Measurements from ENCODE around the gene THSD7B. TPM values are rescaled to one million over a fixed set of nuclear protein-coding genes. Genes with fewer than 3 reads are reported as not detected.
A peak's percentile ranks its signal among the peaks of the same experiment; 100 is the strongest.

Gene THSD7B
- total and polyA plus RNA-seq, 2 experiments from 2014 or later, result 0.86 to 3.8 TPM

- DNase-seq (ENCODE audit: low spot score), result peak; percentile 43
- no peaks in the 10 kb centered on the region for H3F3A ChIP-seq (replicated peaks; ENCODE audit: low read depth)
- H3K27me3 Mint-ChIP-seq (ENCODE audit: insufficient read depth, low read depth, poor library complexity), result no peaks in the 10 kb centered on the region
These were observed 257.9 kb downstream of the THSD7B start for GRCh38 chr2:137023205-137023604.

More at GRCh38 chr2:137023205-137023604, 257.9 kb downstream of the THSD7B start:
- no peaks in the 10 kb centered on the region for H3K27me3 ChIP-seq (ENCODE audit: insufficient read depth)
- no peak overlapping the region for H3K27ac ChIP-seq (ENCODE audit: low read depth)
- H3K9me2 ChIP-seq (ENCODE audit: insufficient read depth), result no peaks in the 10 kb centered on the region
- no peaks in the 10 kb centered on the region for H3K79me2 ChIP-seq (replicated peaks; ENCODE audit: insufficient read depth)
- peaks cover 10% of the 10 kb centered on the region for H3K4me1 ChIP-seq (ENCODE audit: insufficient read depth)
- no peaks in the 10 kb centered on the region for H3K36me3 ChIP-seq (ENCODE audit: insufficient read depth)
- no peaks in the 10 kb centered on the region; the same call in 1 of the 2 replicates for H4K20me1 ChIP-seq (replicated peaks; ENCODE audit: insufficient read depth)
- peaks cover 22% of the 10 kb centered on the region for H3K4me1 Mint-ChIP-seq
- H2AFZ ChIP-seq, result no peak overlapping the region
- H3K36me3 Mint-ChIP-seq (ENCODE audit: low read depth), result no peaks in the 10 kb centered on the region
- H3K4me3 Mint-ChIP-seq, result no peak overlapping the region
- no peak overlapping the region for H3K4me2 ChIP-seq
- peak; percentile 92 for ATAC-seq
- no peak overlapping the region for H3K4me3 ChIP-seq
- no peak for TF ChIP-seq EZH2phosphoT487 (IDR thresholded peaks at IDR 0.05; ENCODE audit: unreplicated experiment)
- TF ChIP-seq ETS1 (IDR thresholded peaks at IDR 0.05), result no peak
- TF ChIP-seq EZH2 (IDR thresholded peaks at IDR 0.05; ENCODE audit: low read depth, unreplicated experiment), result no peak
- TF ChIP-seq ZNF331 (CRISPR knock-in tag; IDR thresholded peaks at IDR 0.05; ENCODE audit: low read depth), result no peak
- TF ChIP-seq, protein P1, sequence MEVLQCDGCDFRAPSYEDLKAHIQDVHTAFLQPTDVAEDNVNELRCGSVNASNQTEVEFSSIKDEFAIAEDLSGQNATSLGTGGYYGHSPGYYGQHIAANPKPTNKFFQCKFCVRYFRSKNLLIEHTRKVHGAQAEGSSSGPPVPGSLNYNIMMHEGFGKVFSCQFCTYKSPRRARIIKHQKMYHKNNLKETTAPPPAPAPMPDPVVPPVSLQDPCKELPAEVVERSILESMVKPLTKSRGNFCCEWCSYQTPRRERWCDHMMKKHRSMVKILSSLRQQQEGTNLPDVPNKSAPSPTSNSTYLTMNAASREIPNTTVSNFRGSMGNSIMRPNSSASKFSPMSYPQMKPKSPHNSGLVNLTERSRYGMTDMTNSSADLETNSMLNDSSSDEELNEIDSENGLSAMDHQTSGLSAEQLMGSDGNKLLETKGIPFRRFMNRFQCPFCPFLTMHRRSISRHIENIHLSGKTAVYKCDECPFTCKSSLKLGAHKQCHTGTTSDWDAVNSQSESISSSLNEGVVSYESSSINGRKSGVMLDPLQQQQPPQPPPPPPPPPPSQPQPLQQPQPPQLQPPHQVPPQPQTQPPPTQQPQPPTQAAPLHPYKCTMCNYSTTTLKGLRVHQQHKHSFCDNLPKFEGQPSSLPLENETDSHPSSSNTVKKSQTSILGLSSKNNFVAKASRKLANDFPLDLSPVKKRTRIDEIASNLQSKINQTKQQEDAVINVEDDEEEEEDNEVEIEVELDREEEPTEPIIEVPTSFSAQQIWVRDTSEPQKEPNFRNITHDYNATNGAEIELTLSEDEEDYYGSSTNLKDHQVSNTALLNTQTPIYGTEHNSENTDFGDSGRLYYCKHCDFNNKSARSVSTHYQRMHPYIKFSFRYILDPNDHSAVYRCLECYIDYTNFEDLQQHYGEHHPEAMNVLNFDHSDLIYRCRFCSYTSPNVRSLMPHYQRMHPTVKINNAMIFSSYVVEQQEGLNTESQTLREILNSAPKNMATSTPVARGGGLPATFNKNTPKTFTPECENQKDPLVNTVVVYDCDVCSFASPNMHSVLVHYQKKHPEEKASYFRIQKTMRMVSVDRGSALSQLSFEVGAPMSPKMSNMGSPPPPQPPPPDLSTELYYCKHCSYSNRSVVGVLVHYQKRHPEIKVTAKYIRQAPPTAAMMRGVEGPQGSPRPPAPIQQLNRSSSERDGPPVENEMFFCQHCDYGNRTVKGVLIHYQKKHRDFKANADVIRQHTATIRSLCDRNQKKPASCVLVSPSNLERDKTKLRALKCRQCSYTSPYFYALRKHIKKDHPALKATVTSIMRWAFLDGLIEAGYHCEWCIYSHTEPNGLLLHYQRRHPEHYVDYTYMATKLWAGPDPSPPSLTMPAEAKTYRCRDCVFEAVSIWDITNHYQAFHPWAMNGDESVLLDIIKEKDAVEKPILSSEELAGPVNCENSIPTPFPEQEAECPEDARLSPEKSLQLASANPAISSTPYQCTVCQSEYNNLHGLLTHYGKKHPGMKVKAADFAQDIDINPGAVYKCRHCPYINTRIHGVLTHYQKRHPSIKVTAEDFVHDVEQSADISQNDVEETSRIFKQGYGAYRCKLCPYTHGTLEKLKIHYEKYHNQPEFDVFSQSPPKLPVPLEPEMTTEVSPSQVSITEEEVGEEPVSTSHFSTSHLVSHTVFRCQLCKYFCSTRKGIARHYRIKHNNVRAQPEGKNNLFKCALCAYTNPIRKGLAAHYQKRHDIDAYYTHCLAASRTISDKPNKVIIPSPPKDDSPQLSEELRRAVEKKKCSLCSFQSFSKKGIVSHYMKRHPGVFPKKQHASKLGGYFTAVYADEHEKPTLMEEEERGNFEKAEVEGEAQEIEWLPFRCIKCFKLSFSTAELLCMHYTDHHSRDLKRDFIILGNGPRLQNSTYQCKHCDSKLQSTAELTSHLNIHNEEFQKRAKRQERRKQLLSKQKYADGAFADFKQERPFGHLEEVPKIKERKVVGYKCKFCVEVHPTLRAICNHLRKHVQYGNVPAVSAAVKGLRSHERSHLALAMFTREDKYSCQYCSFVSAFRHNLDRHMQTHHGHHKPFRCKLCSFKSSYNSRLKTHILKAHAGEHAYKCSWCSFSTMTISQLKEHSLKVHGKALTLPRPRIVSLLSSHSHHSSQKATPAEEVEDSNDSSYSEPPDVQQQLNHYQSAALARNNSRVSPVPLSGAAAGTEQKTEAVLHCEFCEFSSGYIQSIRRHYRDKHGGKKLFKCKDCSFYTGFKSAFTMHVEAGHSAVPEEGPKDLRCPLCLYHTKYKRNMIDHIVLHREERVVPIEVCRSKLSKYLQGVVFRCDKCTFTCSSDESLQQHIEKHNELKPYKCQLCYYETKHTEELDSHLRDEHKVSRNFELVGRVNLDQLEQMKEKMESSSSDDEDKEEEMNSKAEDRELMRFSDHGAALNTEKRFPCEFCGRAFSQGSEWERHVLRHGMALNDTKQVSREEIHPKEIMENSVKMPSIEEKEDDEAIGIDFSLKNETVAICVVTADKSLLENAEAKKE (CRISPR knock-in tag; IDR thresholded peaks at IDR 0.05), result no peak
- no peak for TF ChIP-seq CREB1 (CRISPR knock-in tag; IDR thresholded peaks at IDR 0.05; ENCODE audit: low read depth)
- no peak for TF ChIP-seq POLR2AphosphoS5 (IDR thresholded peaks at IDR 0.05; ENCODE audit: low read depth)
- no peak for TF ChIP-seq STAT1 (IDR thresholded peaks at IDR 0.05; ENCODE audit: unreplicated experiment)
- no peak for TF ChIP-seq JUNB (IDR thresholded peaks at IDR 0.05; ENCODE audit: unreplicated experiment)
- TF ChIP-seq, protein P2, sequence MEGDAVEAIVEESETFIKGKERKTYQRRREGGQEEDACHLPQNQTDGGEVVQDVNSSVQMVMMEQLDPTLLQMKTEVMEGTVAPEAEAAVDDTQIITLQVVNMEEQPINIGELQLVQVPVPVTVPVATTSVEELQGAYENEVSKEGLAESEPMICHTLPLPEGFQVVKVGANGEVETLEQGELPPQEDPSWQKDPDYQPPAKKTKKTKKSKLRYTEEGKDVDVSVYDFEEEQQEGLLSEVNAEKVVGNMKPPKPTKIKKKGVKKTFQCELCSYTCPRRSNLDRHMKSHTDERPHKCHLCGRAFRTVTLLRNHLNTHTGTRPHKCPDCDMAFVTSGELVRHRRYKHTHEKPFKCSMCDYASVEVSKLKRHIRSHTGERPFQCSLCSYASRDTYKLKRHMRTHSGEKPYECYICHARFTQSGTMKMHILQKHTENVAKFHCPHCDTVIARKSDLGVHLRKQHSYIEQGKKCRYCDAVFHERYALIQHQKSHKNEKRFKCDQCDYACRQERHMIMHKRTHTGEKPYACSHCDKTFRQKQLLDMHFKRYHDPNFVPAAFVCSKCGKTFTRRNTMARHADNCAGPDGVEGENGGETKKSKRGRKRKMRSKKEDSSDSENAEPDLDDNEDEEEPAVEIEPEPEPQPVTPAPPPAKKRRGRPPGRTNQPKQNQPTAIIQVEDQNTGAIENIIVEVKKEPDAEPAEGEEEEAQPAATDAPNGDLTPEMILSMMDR (conservative IDR thresholded peaks at IDR 0.05; ENCODE audit: low read depth in 2 of 2), result no peak
- TF ChIP-seq REST (IDR thresholded peaks at IDR 0.05; ENCODE audit: unreplicated experiment), result no peak
- no peaks in the 10 kb centered on the region for H3K9me3 Mint-ChIP-seq
- no peak overlapping the region for H3K27ac Mint-ChIP-seq
